Hematopoietic multipotent progenitor cell treated with erythropoietin and hydrocortisone succinate and interleukin-3 and kit ligand, for 8 days (in vitro differentiated cells): ENCODE measurements around the gene MOCS2.

Experiments used
- DNase-seq: peaks from one replicate; pipeline ENCODE4 v3.0.0-alpha.2; 2015

Gene MOCS2

GRCh38 chr5:53092242-53092641 lies 17.3 kb downstream of the MOCS2 start:
- no peak for DNase-seq

- no peak for DNase-seq
Observed at GRCh38 chr5:53091289-53091688, 18.3 kb downstream of the MOCS2 start.

GRCh38 chr5:53090229-53090628 lies 19.3 kb downstream of the MOCS2 start:
- no peak for DNase-seq

- DNase-seq, result no peak
Observed at GRCh38 chr5:53089481-53089991, 20.0 kb downstream of the MOCS2 start.

GRCh38 chr5:53087621-53088121 lies 21.9 kb downstream of the MOCS2 start:
- no peak for DNase-seq

- DNase-seq, result no peak
Observed at GRCh38 chr5:53087171-53087570, 22.4 kb downstream of the MOCS2 start.

- DNase-seq, result no peak
Observed at GRCh38 chr5:53084546-53085255, 24.9 kb downstream of the MOCS2 start.

- no peak for DNase-seq
Observed at GRCh38 chr5:53083927-53084326, 25.6 kb downstream of the MOCS2 start.

- no peak for DNase-seq
Observed at GRCh38 chr5:53080271-53080670, 29.3 kb downstream of the MOCS2 start.

GRCh38 chr5:53076014-53076583 lies 33.5 kb downstream of the MOCS2 start:
- DNase-seq, result no peak

- no peak for DNase-seq
Observed at GRCh38 chr5:53073348-53073747, 36.2 kb downstream of the MOCS2 start.

- DNase-seq, result no peak
Observed at GRCh38 chr5:53071738-53072137, 37.8 kb downstream of the MOCS2 start.

GRCh38 chr5:53071298-53071697 lies 38.3 kb downstream of the MOCS2 start:
- DNase-seq, result no peak

- DNase-seq, result no peak
Observed at GRCh38 chr5:53069626-53070025, 39.9 kb downstream of the MOCS2 start.

GRCh38 chr5:53068291-53068836 lies 41.2 kb downstream of the MOCS2 start:
- no peak for DNase-seq

- no peak for DNase-seq
Observed at GRCh38 chr5:53067641-53068040, 41.9 kb downstream of the MOCS2 start.

- DNase-seq, result peak; percentile 5
Observed at GRCh38 chr5:53066088-53066487, 43.5 kb downstream of the MOCS2 start.

GRCh38 chr5:53063791-53064190 lies 45.8 kb downstream of the MOCS2 start:
- DNase-seq, result no peak

- no peak for DNase-seq
Observed at GRCh38 chr5:53063176-53063575, 46.4 kb downstream of the MOCS2 start.

GRCh38 chr5:53059281-53059680 lies 50.3 kb downstream of the MOCS2 start:
- no peak for DNase-seq

- no peak for DNase-seq
Observed at GRCh38 chr5:53055365-53055764, 54.2 kb downstream of the MOCS2 start.

- DNase-seq, result no peak
Observed at GRCh38 chr5:53053364-53053763, 56.2 kb downstream of the MOCS2 start.

- no peak for DNase-seq
Observed at GRCh38 chr5:53052499-53052898, 57.1 kb downstream of the MOCS2 start.

- no peak for DNase-seq
Observed at GRCh38 chr5:53048248-53048647, 61.3 kb downstream of the MOCS2 start.
